OCI-LY1 (cell line): ENCODE measurements around the gene CRB2.

Experiments
- EZH2 ChIP-seq: fragments of 200-600 bp; sonication (generic), shearing (Covaris generic); IDR thresholded peaks from 2 replicates; pipeline ENCODE4 v1.8.0; 2017; ENCODE audit warnings: borderline replicate concordance, mixed run types, mild to moderate bottlenecking, antibody characterized with exemption, low read length, moderate library complexity, mixed read lengths
- TF ChIP-seq, protein P1 (sequence below): fragments of 200-600 bp; sonication (generic), shearing (Covaris generic); IDR thresholded peaks from 2 replicates; pipeline ENCODE4 v1.5.1; 2017; ENCODE audit warnings: mild to moderate bottlenecking, antibody characterized with exemption, low read length, moderate library complexity, mixed read lengths

DNA sequence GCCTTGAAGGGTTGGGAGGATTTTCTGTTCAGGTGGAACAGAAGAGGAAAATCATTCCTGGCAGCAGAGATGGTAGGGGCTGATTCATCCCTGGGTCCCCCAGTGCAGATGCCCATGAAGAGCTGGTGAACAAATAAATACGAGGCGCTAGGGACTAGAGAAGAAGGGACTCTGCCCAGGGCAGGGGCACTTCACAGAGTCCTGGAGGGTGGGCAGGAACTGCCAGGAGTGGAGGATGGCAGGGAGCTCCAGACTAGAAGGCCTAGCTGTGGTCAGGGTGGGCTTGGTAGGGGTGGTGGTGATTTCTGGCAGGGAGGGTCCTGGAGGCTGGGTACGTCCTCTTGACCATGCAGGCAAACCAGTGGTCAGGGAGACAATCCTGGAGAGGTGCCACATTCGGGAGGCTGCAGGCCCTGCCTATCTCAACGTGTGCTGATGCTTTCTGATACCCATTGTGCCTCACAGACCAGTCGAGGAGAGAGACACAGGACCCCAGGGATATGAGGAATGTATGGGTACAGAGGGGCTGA lies 69.9 kb downstream of the CRB2 start:
- TF ChIP-seq, protein P1, sequence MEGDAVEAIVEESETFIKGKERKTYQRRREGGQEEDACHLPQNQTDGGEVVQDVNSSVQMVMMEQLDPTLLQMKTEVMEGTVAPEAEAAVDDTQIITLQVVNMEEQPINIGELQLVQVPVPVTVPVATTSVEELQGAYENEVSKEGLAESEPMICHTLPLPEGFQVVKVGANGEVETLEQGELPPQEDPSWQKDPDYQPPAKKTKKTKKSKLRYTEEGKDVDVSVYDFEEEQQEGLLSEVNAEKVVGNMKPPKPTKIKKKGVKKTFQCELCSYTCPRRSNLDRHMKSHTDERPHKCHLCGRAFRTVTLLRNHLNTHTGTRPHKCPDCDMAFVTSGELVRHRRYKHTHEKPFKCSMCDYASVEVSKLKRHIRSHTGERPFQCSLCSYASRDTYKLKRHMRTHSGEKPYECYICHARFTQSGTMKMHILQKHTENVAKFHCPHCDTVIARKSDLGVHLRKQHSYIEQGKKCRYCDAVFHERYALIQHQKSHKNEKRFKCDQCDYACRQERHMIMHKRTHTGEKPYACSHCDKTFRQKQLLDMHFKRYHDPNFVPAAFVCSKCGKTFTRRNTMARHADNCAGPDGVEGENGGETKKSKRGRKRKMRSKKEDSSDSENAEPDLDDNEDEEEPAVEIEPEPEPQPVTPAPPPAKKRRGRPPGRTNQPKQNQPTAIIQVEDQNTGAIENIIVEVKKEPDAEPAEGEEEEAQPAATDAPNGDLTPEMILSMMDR = no peak
- no peak for TF ChIP-seq EZH2
